Loucy (cell line): ENCODE data around the gene FLYWCH2.

Experiments used
- H2AFZ ChIP-seq: fragments of 200-600 bp; sonication (generic); 2 replicates; pipeline ENCODE4 v1.6.0; 2016; ENCODE audit warnings: antibody characterized with exemption, mild to moderate bottlenecking, low read length, moderate library complexity
- H3F3A ChIP-seq: fragments of 200-600 bp; 2 replicates; pipeline ENCODE4 v1.6.0; 2016; ENCODE audit warnings: antibody characterized with exemption, low read depth, mild to moderate bottlenecking
- H3K27me3 ChIP-seq: fragments of 200-600 bp; sonication (generic); 2 replicates; pipeline ENCODE4 v1.6.1; 2014; ENCODE audit warnings: low read length, mild to moderate bottlenecking; ENCODE audit not compliant: insufficient read depth, poor library complexity, severe bottlenecking
- H3K36me3 ChIP-seq: fragments of 200-600 bp; sonication (generic); 2 replicates; pipeline ENCODE4 v1.6.1; 2016; ENCODE audit warnings: low read length; ENCODE audit not compliant: insufficient read depth
- H3K4me1 ChIP-seq: fragments of 200-600 bp; sonication (generic); 2 replicates; pipeline ENCODE4 v1.5.1; 2014; ENCODE audit warnings: low read length, mild to moderate bottlenecking; ENCODE audit not compliant: insufficient read depth, poor library complexity, severe bottlenecking
- H3K4me2 ChIP-seq: fragments of 200-600 bp; sonication (generic); 2 replicates; pipeline ENCODE4 v1.6.0; 2014; ENCODE audit warnings: antibody characterized with exemption, low read length, low read depth, mild to moderate bottlenecking; ENCODE audit not compliant: poor library complexity, severe bottlenecking
- H3K4me3 ChIP-seq: fragments of 200-600 bp; sonication (generic); 2 replicates; pipeline ENCODE4 v1.5.1; 2014; ENCODE audit warnings: low read length, mild to moderate bottlenecking, mixed read lengths; ENCODE audit not compliant: poor library complexity, severe bottlenecking
- H3K79me2 ChIP-seq: fragments of 200-600 bp; sonication (generic); 2 replicates; pipeline ENCODE4 v1.6.1; 2014; ENCODE audit warnings: low read length; ENCODE audit not compliant: insufficient read depth
- H3K9ac ChIP-seq: fragments of 200-600 bp; sonication (generic); 2 replicates; pipeline ENCODE4 v1.6.0; 2014; ENCODE audit warnings: mild to moderate bottlenecking, low read depth, low read length, moderate library complexity; ENCODE audit not compliant: poor library complexity, severe bottlenecking
- H3K9me2 ChIP-seq: fragments of 200-600 bp; sonication (generic); replicated peaks from 2 replicates; pipeline ENCODE4 v1.6.1; 2016; ENCODE audit warnings: low read depth, low read length, mixed read lengths
- H3K9me3 ChIP-seq: fragments of 200-600 bp; sonication (generic); 2 replicates; pipeline ENCODE4 v1.6.1; 2014; ENCODE audit warnings: mild to moderate bottlenecking, antibody characterized with exemption, low read length, low read depth; ENCODE audit not compliant: insufficient read depth
- H4K20me1 ChIP-seq: fragments of 200-600 bp; sonication (generic); 2 replicates; pipeline ENCODE4 v1.6.0; 2014; ENCODE audit warnings: antibody characterized with exemption, low read length, mild to moderate bottlenecking; ENCODE audit not compliant: insufficient read depth, poor library complexity, severe bottlenecking
- EZH2phosphoT487 ChIP-seq: fragments of 200-600 bp; IDR thresholded peaks from 2 replicates; pipeline ENCODE4 v1.6.1; 2018; ENCODE audit warnings: antibody characterized with exemption, mild to moderate bottlenecking, moderate library complexity, borderline replicate concordance
- TF ChIP-seq, protein P1 (sequence below): fragments of 200-600 bp; sonication (generic); conservative IDR thresholded peaks from 2 replicates; pipeline ENCODE4 v1.5.1; 2014; ENCODE audit warnings: mild to moderate bottlenecking, antibody characterized with exemption, low read length

Gene FLYWCH2

DNA sequence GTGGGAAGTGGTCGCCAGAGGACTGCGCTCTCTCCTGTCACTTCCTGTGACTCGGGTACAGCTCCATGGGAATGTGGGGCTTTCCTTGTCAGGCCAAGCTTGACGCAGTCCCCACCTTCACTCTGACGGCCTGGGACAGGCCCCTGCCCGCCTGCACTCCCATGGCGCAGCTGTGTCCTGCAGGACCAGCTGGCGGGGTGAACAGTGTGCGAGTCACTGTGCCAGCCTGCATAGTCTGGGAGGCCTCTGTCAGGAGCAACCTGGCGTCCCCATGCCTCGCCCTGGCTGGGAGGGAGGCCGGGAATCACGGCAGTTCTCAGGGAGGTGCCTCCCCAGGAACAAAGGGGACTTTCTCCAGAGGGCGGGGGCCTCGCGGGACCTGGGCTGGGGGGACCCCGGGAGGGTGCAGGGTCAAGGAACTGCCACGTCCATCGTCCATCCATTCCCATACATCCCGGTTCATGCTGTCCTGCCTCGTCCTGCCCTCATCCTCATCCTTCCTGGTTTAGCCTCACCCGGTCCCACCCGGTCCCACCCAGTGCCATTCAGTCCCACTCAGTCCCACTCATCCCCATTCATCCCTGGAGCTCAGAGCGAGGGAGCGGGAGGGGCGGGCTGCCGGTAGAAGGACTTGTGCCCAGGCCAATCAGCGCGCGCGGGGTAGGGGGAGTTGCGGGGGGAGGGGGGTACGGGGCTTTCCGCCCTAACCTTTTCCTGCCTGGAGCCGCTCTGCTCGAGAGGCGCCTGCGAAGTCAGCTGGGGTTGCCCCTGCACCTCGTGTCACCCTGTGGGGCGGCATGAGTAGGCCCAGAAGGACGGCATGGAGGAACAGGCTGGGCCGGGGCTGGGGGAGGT is 42.1 kb downstream of the FLYWCH2 start:
- no peak for TF ChIP-seq EZH2phosphoT487
- TF ChIP-seq, protein P1, sequence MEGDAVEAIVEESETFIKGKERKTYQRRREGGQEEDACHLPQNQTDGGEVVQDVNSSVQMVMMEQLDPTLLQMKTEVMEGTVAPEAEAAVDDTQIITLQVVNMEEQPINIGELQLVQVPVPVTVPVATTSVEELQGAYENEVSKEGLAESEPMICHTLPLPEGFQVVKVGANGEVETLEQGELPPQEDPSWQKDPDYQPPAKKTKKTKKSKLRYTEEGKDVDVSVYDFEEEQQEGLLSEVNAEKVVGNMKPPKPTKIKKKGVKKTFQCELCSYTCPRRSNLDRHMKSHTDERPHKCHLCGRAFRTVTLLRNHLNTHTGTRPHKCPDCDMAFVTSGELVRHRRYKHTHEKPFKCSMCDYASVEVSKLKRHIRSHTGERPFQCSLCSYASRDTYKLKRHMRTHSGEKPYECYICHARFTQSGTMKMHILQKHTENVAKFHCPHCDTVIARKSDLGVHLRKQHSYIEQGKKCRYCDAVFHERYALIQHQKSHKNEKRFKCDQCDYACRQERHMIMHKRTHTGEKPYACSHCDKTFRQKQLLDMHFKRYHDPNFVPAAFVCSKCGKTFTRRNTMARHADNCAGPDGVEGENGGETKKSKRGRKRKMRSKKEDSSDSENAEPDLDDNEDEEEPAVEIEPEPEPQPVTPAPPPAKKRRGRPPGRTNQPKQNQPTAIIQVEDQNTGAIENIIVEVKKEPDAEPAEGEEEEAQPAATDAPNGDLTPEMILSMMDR: no peak
- Histone ChIP-seq H3K4me1 (no peaks in the 10 kb centered on the region), H3K4me2 (no peak overlapping the region), H3K9me2 (no peaks in the 10 kb centered on the region), H3K9me3 (no peaks in the 10 kb centered on the region), H3F3A (no peaks in the 10 kb centered on the region), H3K27me3 (no peaks in the 10 kb centered on the region), H3K9ac (no peak overlapping the region), H4K20me1 (no peaks in the 10 kb centered on the region), H3K36me3 (no peaks in the 10 kb centered on the region), H2AFZ (no peak overlapping the region), H3K4me3 (no peak overlapping the region), H3K79me2 (no peaks in the 10 kb centered on the region)

DNA sequence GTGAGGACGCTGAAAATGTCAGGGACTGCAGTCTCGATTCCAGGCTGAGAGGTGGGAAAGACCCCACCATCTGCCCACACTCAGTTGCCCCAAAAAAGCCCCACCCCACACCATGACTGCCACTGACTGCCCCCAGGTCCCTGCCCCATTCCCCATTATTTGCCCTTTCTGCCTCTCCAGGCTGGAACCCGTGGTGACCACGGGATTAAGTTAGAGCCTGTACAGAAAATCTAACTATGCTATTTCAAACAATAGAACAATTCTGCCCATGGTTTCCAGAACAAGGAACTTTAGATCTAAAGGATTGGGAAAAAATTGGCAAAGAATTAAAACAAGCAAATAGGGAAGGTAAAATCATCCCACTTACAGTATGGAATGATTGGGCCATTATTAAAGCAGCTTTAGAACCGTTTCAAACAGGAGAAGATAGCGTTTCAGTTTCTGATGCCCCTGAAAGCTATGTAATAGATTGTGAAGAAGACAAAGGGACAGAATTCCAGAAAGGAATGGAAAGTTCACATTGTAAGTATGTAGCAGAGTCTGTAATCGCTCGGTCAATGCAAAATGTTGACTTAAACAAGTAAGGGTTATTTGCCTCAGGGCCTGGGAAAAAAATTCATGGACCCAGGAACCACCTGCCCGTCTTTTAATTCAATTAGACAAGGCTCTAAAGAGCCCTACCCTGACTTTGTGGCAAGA is 43.1 kb downstream of the FLYWCH2 start:
- H3K9me3 ChIP-seq: no peaks in the 10 kb centered on the region
- no peaks in the 10 kb centered on the region for H3K36me3 ChIP-seq
- H3K79me2 ChIP-seq: no peaks in the 10 kb centered on the region
- H4K20me1 ChIP-seq: no peaks in the 10 kb centered on the region
- no peaks in the 10 kb centered on the region for H3F3A ChIP-seq
- no peak overlapping the region for H3K9ac ChIP-seq
- no peaks in the 10 kb centered on the region for H3K4me1 ChIP-seq
- H3K27me3 ChIP-seq: no peaks in the 10 kb centered on the region
- no peaks in the 10 kb centered on the region for H3K9me2 ChIP-seq
- no peak overlapping the region for H2AFZ ChIP-seq
- TF ChIP-seq EZH2phosphoT487: no peak
- TF ChIP-seq, protein P1: no peak
- H3K4me2 ChIP-seq: no peak overlapping the region
- no peak overlapping the region for H3K4me3 ChIP-seq

DNA sequence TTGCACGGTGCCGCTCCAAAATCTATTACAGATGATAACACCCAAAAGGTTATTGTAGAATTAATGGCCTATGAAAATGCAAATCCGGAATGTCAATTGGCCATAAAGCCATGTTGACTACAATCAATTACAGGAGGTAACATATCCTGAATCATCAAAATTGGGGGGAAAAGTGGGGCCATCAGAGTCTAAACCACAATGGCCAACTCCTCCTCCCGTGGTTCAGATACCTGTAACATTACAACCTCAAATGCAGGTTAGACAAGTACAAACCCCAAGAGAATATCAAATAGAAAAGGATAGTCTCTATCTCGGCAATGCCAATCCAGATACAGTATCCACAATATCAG is 43.6 kb downstream of the FLYWCH2 start:
- H3K79me2 ChIP-seq: no peaks in the 10 kb centered on the region
- no peak overlapping the region for H3K4me2 ChIP-seq
- H2AFZ ChIP-seq: no peak overlapping the region
- H3K4me3 ChIP-seq: no peak overlapping the region
- no peaks in the 10 kb centered on the region for H3K27me3 ChIP-seq
- TF ChIP-seq EZH2phosphoT487: no peak
- TF ChIP-seq, protein P1: no peak
- H3K9me2 ChIP-seq: no peaks in the 10 kb centered on the region
- no peaks in the 10 kb centered on the region for H3K9me3 ChIP-seq
- no peaks in the 10 kb centered on the region for H3K4me1 ChIP-seq
- H3K36me3 ChIP-seq: no peaks in the 10 kb centered on the region
- no peaks in the 10 kb centered on the region for H3F3A ChIP-seq
- H3K9ac ChIP-seq: no peak overlapping the region
- no peaks in the 10 kb centered on the region for H4K20me1 ChIP-seq
